ENCODE results near the gene MAP1B. TPM values are rescaled to one million over a fixed set of nuclear protein-coding genes. Genes with fewer than 3 reads are reported as not detected.

Gene MAP1B
- polyA plus RNA-seq, 1 donor from 2014 or later, result 234 TPM

- H3F3A ChIP-seq (ENCODE audit: insufficient read depth, low read length, poor library complexity, severe bottlenecking), result no peaks in the 10 kb centered on the region
- H2AFZ ChIP-seq (ENCODE audit: low read depth, low read length), result no peak overlapping the region
- TF ChIP-seq REST (IDR thresholded peaks at IDR 0.05; ENCODE audit: borderline replicate concordance) (no peak), TAF1 (IDR thresholded peaks at IDR 0.05; ENCODE audit: low read depth) (no peak), POLR2AphosphoS5 (IDR thresholded peaks at IDR 0.05) (no peak), SMC3 (conservative IDR thresholded peaks at IDR 0.05; ENCODE audit: poor library complexity) (no peak), RAD21 (conservative IDR thresholded peaks at IDR 0.05) (no peak), CTCF (IDR thresholded peaks at IDR 0.05; ENCODE audit: poor library complexity, severe bottlenecking) (no peak), EZH2 (IDR thresholded peaks at IDR 0.05; ENCODE audit: borderline replicate concordance, insufficient read depth, low read length, poor library complexity, severe bottlenecking) (no peak), EP300 (conservative IDR thresholded peaks at IDR 0.05; ENCODE audit: poor library complexity, severe bottlenecking) (no peak), MXI1 (conservative IDR thresholded peaks at IDR 0.05; ENCODE audit: poor library complexity, severe bottlenecking) (no peak)
- H3K36me3 ChIP-seq (ENCODE audit: insufficient read depth, low read length), result no peaks in the 10 kb centered on the region
- no peaks in the 10 kb centered on the region for H3K9me3 ChIP-seq (ENCODE audit: low read length)
- H3K27ac ChIP-seq (ENCODE audit: low read length), result no peak overlapping the region
- H3K27me3 ChIP-seq (ENCODE audit: insufficient read depth, low read depth, low read length), result no peaks in the 10 kb centered on the region
- no peak overlapping the region for H3K4me3 ChIP-seq (ENCODE audit: low read length)
- H3K9ac ChIP-seq (ENCODE audit: low read length), result no peak overlapping the region
- H3K9me2 ChIP-seq (ENCODE audit: insufficient read depth, low read length), result no peaks in the 10 kb centered on the region
- no peak overlapping the region for H3K4me2 ChIP-seq (ENCODE audit: low read length)
- H3K79me2 ChIP-seq (replicated peaks; ENCODE audit: insufficient read depth, low read length), result no peaks in the 10 kb centered on the region
- H4K20me1 ChIP-seq (ENCODE audit: insufficient read depth), result no peaks in the 10 kb centered on the region
These were observed 149.3 kb downstream of the MAP1B start for GRCh38 chr5:72256536-72256935.

Small RNAs within 50 kb of the gene (small RNA-seq; reads per million reads assigned to genes)
- 3.6 to 5.5 (median 3.6) reads per million in 3 experiments for gene MIR4803

Other genes with a start within 250 kb of the MAP1B start
- 30.1 and 36.7 TPM in 2 replicates for gene MRPS27, start 212.8 kb downstream of the MAP1B start, polyA plus RNA-seq
- 4.4 and 4.5 TPM in 2 replicates for gene PTCD2, start 212.9 kb downstream of the MAP1B start, polyA plus RNA-seq